ENCODE data around the gene ANKRD53. TPM values are rescaled to one million over a fixed set of nuclear protein-coding genes. Genes with fewer than 3 reads are reported as not detected.

ANKRD53 gene
- polyA plus RNA-seq, 1 of the 3 experiments (the other 2 are of a cell fraction), result 0.58 TPM

GRCh38 chr2:70944111-70944690 lies 34.2 kb upstream of the ANKRD53 start:
- Histone ChIP-seq H3K79me2 (ENCODE audit: insufficient read depth) (no peaks in the 10 kb centered on the region), H4K20me1 (ENCODE audit: insufficient read depth) (no peaks in the 10 kb centered on the region), H3F3A (replicated peaks; ENCODE audit: insufficient read depth) (peaks cover 3% of the 10 kb centered on the region), H3K36me3 (replicated peaks in 1 of 2; ENCODE audit: control insufficient read depth in 1 of 2, insufficient read depth in 2 of 2, low read length in 1 of 2) (no peaks in the 10 kb centered on the region), H2AFZ (ENCODE audit: low read depth) (no peak overlapping the region), H3K4me1 (ENCODE audit: control insufficient read depth in 1 of 2, insufficient read depth in 2 of 2, low read depth in 1 of 2, low read length in 1 of 2) (peaks cover 5 to 22% of the 10 kb centered on the region in 2 experiments; a peak in 2 of 4 replicates), H3K4me2 (no peak overlapping the region), H3K9ac (no peak overlapping the region), H3K27ac (ENCODE audit: low read depth in 2 of 2, low read length in 1 of 2) (no peak overlapping the region), H3K9me2 (no peaks in the 10 kb centered on the region), H3K4me3 (ENCODE audit: low read depth in 2 of 2, low read length in 1 of 2) (no peak overlapping the region), H3K9me3 (no peaks in the 10 kb centered on the region), H3K27me3 (ENCODE audit: insufficient read depth) (no peaks in the 10 kb centered on the region)
- no peak for DNase-seq
- ChIA-PET POLR2A (no interaction called here), CTCF (interaction anchor here (0.8 to 8.6 kb wide), 6 partner anchors 21 to 159 kb away, joined by 3 to 127 read pairs (median 10); no protein-coding TSS in a partner anchor)
- 87% methylated on average over 4 of the region's 4 CpGs for WGBS (ENCODE audit: low lambda C conversion rate)
- no peak for TF ChIP-seq JUND (IDR thresholded peaks at IDR 0.05)
- no peak for TF ChIP-seq EP300 (IDR thresholded peaks at IDR 0.05; ENCODE audit: borderline replicate concordance in 1 of 2, low read depth in 1 of 2, low read length in 1 of 2)
- no peak for TF ChIP-seq TAF1 (IDR thresholded peaks at IDR 0.05; ENCODE audit: borderline replicate concordance, low read depth, low read length)
- no peak for TF ChIP-seq USF1 (IDR thresholded peaks at IDR 0.05; ENCODE audit: borderline replicate concordance, low read depth)
- TF ChIP-seq ZBTB33 (IDR thresholded peaks at IDR 0.05; ENCODE audit: borderline replicate concordance, low read depth), result no peak
- no peak for TF ChIP-seq EZH2phosphoT487 (IDR thresholded peaks at IDR 0.05; ENCODE audit: borderline replicate concordance, low read depth)
- no peak for TF ChIP-seq GABPA (IDR thresholded peaks at IDR 0.05; ENCODE audit: low read depth)
- TF ChIP-seq RFX5 (IDR thresholded peaks at IDR 0.05; ENCODE audit: low read length), result no peak

GRCh38 chr2:70946832-70947442 lies 31.5 kb upstream of the ANKRD53 start:
- Histone ChIP-seq H3K27ac (ENCODE audit: low read depth in 2 of 2, low read length in 1 of 2) (0 out of 4 replicates have a peak overlapping the region, but pooled peaks of 1 of the 2 experiments have one; percentile 44), H3K4me3 (ENCODE audit: low read depth in 2 of 2, low read length in 1 of 2) (peak overlapping the region in 1 of 2 experiments; percentile 54; a peak in 1 of 4 replicates), H3K9ac (no peak overlapping the region), H3F3A (replicated peaks; ENCODE audit: insufficient read depth) (peaks cover 8% of the 10 kb centered on the region), H3K36me3 (replicated peaks in 1 of 2; ENCODE audit: control insufficient read depth in 1 of 2, insufficient read depth in 2 of 2, low read length in 1 of 2) (no peaks in the 10 kb centered on the region), H3K4me2 (peak overlapping the region; percentile 80), H3K27me3 (ENCODE audit: insufficient read depth) (no peaks in the 10 kb centered on the region), H3K9me2 (no peaks in the 10 kb centered on the region), H3K9me3 (no peaks in the 10 kb centered on the region), H2AFZ (ENCODE audit: low read depth) (peak overlapping the region; percentile 73; the same call in 1 of the 2 replicates), H4K20me1 (ENCODE audit: insufficient read depth) (no peaks in the 10 kb centered on the region), H3K4me1 (ENCODE audit: control insufficient read depth in 1 of 2, insufficient read depth in 2 of 2, low read depth in 1 of 2, low read length in 1 of 2) (peaks cover 5 to 20% of the 10 kb centered on the region in 2 experiments; a peak in 2 of 4 replicates), H3K79me2 (ENCODE audit: insufficient read depth) (no peaks in the 10 kb centered on the region)
- peak; percentile 71 for DNase-seq
- POLR2A ChIA-PET, result interaction anchor here (1.9 kb wide), 1 partner anchor 75 kb away, joined by 5 read pairs; no protein-coding TSS in a partner anchor
- WGBS (ENCODE audit: low lambda C conversion rate), result 37% methylated on average over 8 of the region's 8 CpGs
- TF ChIP-seq ELF1 (IDR thresholded peaks at IDR 0.05), result peak; percentile 36; the same call in 1 of the 2 replicates
- TF ChIP-seq SMC3 (IDR thresholded peaks at IDR 0.05; ENCODE audit: low read depth, low read length), result peak; percentile 69
- TF ChIP-seq RAD21 (IDR thresholded peaks at IDR 0.05; ENCODE audit: low read length), result peak; percentile 76
- no peak for TF ChIP-seq PBX3 (IDR thresholded peaks at IDR 0.05)
- no peak for TF ChIP-seq GABPA (IDR thresholded peaks at IDR 0.05; ENCODE audit: low read depth)
- peak; percentile 88 for TF ChIP-seq CTCF (IDR thresholded peaks at IDR 0.05)
- TF ChIP-seq FOXM1 (IDR thresholded peaks at IDR 0.05; ENCODE audit: low read depth), result no peak
- TF ChIP-seq TEAD4 (IDR thresholded peaks at IDR 0.05; ENCODE audit: borderline replicate concordance, insufficient read depth), result no peak
- no peak for TF ChIP-seq SIN3A (IDR thresholded peaks at IDR 0.05; ENCODE audit: borderline replicate concordance, low read depth, low read length)
- CTCF ChIA-PET, result interaction anchor here (0.6 to 8.6 kb wide), 41 partner anchors 11 to 644 kb away, joined by 3 to 244 read pairs (median 10); partner anchors contain the start of genes ADD2, ATP6V1B1, CLEC4F and FIGLA
